Measurements from ENCODE around the gene DPYSL3. TPM values are rescaled to one million over a fixed set of nuclear protein-coding genes. Genes with fewer than 3 reads are reported as not detected.

Gene DPYSL3
- polyA plus RNA-seq, 3 donors = 3.8 to 77.3 (median 31.8) TPM

DNA sequence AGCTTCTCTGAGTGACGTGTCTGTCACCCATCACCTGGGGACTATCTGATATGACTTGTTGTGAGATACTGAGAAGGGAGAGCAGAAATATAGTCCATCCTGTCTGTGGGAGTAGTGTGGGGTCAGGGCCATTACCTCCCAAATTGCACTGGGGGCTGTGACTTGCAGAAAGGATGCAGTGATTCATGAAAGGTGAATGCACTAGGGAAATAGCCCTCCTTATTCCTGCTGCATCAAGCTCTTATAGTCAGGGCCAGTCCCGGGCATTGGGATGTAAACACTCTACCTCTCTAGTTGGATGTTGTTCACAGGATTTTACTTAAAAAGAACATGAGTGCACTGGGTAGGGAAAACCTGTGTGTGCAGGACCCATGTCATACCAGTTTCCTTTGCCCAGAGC lies 150.3 kb downstream of the DPYSL3 start:
- WGBS, 3 donors = 88 to 90% (median 89%) methylated on average over 2 of the region's 2 CpGs
- H3K27ac ChIP-seq (ENCODE audit: low read depth, low read length) = no peak overlapping the region

DNA sequence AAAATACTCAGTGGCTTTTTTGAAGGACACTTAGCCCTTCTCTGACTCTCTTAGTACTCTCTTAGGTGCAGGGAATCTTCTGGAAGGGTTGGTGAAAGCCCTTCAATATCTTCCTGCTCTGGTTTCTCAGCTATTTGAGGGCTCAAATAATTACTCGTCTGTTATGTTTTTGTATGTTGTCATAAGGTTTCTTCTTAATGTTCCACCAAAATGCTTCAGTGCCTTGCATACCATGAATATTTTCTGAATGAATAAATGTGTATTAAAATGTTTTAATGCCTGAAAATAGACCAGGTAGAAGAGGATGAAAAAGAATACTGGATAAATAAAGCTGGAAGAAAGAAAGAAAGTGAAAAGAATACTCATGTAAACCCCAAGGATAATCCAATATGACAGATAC lies 150.8 kb downstream of the DPYSL3 start:
- WGBS, 3 donors = 75 to 86% (median 83%) methylated on average over 1 of the region's 1 CpG
- no peak overlapping the region for H3K27ac ChIP-seq (ENCODE audit: low read depth, low read length)

DNA sequence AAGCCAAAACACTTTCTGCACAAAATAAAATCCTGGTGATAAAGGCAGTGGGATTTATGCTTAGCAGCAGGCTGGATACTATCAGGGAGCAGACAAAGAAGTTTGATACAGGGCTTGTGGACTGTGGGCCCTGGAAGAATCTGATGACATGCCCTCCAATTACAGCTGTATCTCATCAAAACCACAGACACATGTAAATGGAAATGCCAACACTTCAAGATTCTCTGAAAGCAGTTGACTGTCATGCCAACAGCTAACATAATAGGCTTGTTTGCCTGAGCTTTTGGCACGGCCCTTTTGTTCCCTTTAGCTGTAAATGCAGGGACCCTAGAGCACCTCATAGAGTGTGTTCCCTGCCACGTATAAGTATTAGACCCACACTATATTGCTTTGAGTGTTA lies 160.6 kb downstream of the DPYSL3 start:
- WGBS, 3 donors = 69 to 83% (median 70%) methylated on average over 2 of the region's 2 CpGs
- no peak overlapping the region for H3K27ac ChIP-seq (ENCODE audit: low read depth, low read length)

DNA sequence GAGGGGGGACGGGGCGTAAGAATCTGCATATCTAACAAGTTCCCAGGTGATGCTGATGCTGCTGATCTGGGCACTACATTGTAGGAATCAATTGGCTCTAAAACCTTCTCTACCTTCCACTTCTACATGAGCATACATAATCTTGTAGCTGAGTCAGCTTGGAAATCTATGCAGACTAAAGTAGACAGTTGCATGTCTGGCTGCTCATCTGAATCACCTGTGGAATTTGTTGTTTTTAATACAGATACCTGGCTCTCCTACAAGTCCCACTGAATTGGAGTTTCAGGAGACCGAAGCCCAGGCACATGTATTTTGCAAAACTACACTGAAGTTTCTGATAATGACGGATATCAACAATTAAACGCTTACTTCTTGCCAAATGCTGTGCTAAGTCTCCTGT lies 161.4 kb downstream of the DPYSL3 start:
- 94 to 97% (median 96%) methylated on average over 5 of the region's 5 CpGs for WGBS, 3 donors

DNA sequence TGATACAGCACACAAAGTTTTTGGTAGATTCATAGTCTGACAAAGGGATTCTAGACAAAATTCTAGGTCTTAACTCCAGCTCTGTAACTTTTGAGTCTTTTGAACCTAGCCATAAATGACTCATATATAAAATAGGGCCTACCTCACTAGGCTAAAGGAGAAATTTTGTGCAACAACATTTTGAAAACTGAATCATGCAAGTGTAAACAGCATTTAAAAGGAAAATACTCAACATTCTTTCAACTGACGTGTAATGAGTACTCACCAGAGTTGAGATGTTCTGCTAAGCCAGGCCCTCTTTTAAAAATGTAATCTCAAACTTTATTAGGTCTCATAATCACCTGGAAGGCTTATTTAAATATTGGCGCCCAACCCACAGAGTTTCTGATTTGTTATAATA lies 161.8 kb downstream of the DPYSL3 start:
- 83 to 91% (median 89%) methylated on average over 2 of the region's 2 CpGs for WGBS, 3 donors

More for the DNA sequence above, 161.4 kb downstream of the DPYSL3 start:
- no peak overlapping the region for H3K27ac ChIP-seq (ENCODE audit: low read depth, low read length)

DNA sequence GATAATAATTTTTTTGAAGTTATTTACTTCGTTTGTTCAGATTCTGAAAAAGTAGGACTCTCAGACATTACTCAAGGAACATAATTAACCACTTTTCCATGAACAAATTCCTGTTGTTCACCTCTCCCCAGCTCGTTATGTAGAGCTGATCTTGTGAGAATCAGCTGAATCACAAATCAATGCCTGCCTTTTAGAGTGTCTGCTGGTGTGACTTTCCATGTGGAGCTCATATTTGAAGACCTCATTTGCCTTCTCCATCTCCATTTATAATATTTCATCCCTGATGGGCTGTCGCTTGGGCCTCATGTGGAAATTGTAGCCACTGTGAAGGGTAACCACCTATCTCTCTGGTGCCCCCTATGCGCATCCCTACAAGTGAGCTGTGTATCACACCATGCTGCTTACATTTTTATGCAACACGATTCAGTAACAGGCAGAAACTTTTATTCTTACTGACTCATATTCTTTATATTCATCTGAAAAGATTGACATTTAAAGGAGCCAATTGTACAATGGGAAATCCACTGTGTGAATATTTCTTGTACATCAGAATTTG lies 163.8 kb downstream of the DPYSL3 start:
- H3K27ac ChIP-seq (ENCODE audit: low read depth, low read length) = no peak overlapping the region
- 84 to 88% (median 84%) methylated on average over 5 of the region's 5 CpGs for WGBS, 3 donors

More for the DNA sequence above, 161.8 kb downstream of the DPYSL3 start:
- no peak overlapping the region for H3K27ac ChIP-seq (ENCODE audit: low read depth, low read length)

DNA sequence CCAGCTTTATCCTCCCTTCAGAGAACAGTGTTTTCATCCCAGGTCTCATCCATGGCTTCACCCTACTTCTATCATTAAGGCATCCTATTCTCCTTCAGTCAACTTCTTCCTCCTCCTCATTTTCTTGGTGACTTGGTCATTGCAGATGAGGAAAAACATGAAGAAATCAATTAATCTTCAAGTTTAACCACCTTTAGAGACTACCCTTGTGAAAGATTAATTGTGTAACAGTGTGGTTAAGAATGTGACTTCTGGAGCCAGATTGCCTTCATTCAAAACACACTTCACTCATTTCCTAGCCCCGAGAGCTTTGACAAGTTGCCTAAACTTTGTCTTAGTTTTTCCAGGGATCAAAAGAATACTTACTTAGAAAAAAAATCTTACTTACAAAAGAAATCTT lies 165.0 kb downstream of the DPYSL3 start:
- H3K27ac ChIP-seq (ENCODE audit: low read depth, low read length) = no peak overlapping the region
- WGBS, 3 donors = 11 to 44% (median 31%) methylated on average over 1 of the region's 1 CpG

DNA sequence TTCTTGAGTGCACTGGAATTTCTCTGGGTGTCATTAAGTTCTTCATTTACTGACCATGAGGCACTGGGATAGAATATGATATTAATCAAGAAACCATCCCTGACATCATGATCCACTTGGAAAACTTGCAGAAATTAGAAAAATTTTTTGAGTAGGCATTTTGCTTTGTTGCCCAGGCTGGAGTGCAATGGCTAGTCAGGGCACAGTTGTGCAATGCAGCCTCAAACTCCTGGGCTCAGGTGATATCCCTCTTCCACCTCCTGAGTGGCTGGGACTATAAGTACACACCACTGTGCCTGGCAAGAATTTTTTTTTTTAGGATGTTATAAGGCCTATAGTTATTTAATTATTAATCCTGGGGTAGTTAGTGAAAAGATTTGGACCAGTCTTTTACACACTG lies 168.5 kb downstream of the DPYSL3 start:
- no peak overlapping the region for H3K27ac ChIP-seq (ENCODE audit: low read depth, low read length)

DNA sequence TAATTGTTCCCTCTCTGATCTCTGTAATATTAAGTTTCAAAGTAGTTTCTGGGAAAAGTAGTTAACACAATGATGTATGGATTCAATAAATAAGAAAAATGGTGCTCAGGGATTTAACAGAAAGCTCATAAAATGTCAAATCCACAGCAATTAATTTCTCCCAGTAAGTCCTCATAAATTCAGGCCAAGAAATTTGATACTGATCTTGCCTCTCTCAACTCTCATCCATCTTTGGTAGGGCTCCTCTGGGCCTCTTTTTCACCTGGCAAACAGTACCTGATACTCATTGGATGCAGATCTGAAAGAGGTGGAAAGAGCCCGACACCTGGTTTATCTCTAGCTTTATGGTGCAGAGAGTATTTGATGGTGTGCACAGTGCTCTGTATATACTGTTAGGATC lies 168.9 kb downstream of the DPYSL3 start:
- no peak overlapping the region for H3K27ac ChIP-seq (ENCODE audit: low read depth, low read length)
- WGBS, 3 donors = 75 to 84% (median 80%) methylated on average over 1 of the region's 1 CpG
